SU-DHL-6 (cell line): Measurements from ENCODE around the gene MORN5.

Source experiments
- H2AFZ ChIP-seq: fragments of 200-600 bp; sonication (generic); 2 replicates; pipeline ENCODE4 v1.6.1; 2014; ENCODE audit warnings: low read depth, mild to moderate bottlenecking, moderate library complexity, mixed read lengths, antibody characterized with exemption, low read length; ENCODE audit not compliant: severe bottlenecking
- H3F3A ChIP-seq: fragments of 200-600 bp; shearing (Covaris generic); 2 replicates; pipeline ENCODE4 v1.6.0; 2016; ENCODE audit warnings: antibody characterized with exemption, mild to moderate bottlenecking; ENCODE audit not compliant: insufficient read depth
- H3K27ac ChIP-seq: fragments of 200-600 bp; sonication (generic); 2 replicates; pipeline ENCODE4 v1.5.1; 2016; ENCODE audit warnings: low read depth, mild to moderate bottlenecking, low read length, moderate library complexity, mixed read lengths
- H3K27me3 ChIP-seq: fragments of 200-600 bp; sonication (generic), shearing (Covaris generic); 2 replicates; pipeline ENCODE4 v1.6.0; 2014; ENCODE audit warnings: mild to moderate bottlenecking, low read length
- H3K36me3 ChIP-seq: fragments of 200-600 bp; sonication (generic); 2 replicates; pipeline ENCODE4 v1.6.1; 2014; ENCODE audit warnings: mild to moderate bottlenecking, low read length, mixed read lengths
- H3K4me2 ChIP-seq: fragments of 300-600, 200-600 bp; shearing (Covaris generic), sonication (generic); 2 replicates; pipeline ENCODE4 v1.6.0; 2014; ENCODE audit warnings: low read length, low read depth, mild to moderate bottlenecking; ENCODE audit not compliant: poor library complexity, severe bottlenecking
- H3K4me3 ChIP-seq: fragments of 200-600 bp; sonication (generic); 2 replicates; pipeline ENCODE4 v1.5.1; 2014; ENCODE audit warnings: antibody characterized with exemption, low read length, mild to moderate bottlenecking, mixed read lengths; ENCODE audit not compliant: insufficient read depth, poor library complexity, severe bottlenecking
- H3K79me2 ChIP-seq: fragments of 200-600 bp; sonication (generic); 2 replicates; pipeline ENCODE4 v1.6.1; 2014; ENCODE audit warnings: mild to moderate bottlenecking, low read length, moderate library complexity; ENCODE audit not compliant: insufficient read depth
- H3K9ac ChIP-seq: fragments of 200-600 bp; sonication (generic); 2 replicates; pipeline ENCODE4 v1.7.0; 2014; ENCODE audit warnings: mild to moderate bottlenecking, low read length
- H3K9me2 ChIP-seq: fragments of 200-600 bp; sonication (generic); replicated peaks from 2 replicates; pipeline ENCODE4 v1.6.1; 2014; ENCODE audit warnings: low read length; ENCODE audit not compliant: insufficient read depth
- H3K9me3 ChIP-seq: fragments of 200-600 bp; sonication (generic); 2 replicates; pipeline ENCODE4 v1.6.1; 2014; ENCODE audit warnings: low read length, mixed read lengths; ENCODE audit not compliant: insufficient read depth
- H4K20me1 ChIP-seq: fragments of 200-600 bp; sonication (generic); 2 replicates; pipeline ENCODE4 v1.6.1; 2014; ENCODE audit warnings: low read depth, mild to moderate bottlenecking, antibody characterized with exemption, low read length, moderate library complexity, mixed read lengths
- EZH2phosphoT487 ChIP-seq: fragments of 200-600 bp; sonication (generic), shearing (Covaris generic); conservative IDR thresholded peaks from 2 replicates; pipeline ENCODE4 v1.6.1; 2018; ENCODE audit warnings: mild to moderate bottlenecking, antibody characterized with exemption, low read length, moderate library complexity, mixed read lengths
- TF ChIP-seq, protein P1 (sequence below): fragments of 200-600 bp; sonication (generic); IDR thresholded peaks from one replicate; pipeline ENCODE4 v1.5.1; 2017; ENCODE audit warnings: antibody characterized with exemption, mild to moderate bottlenecking, low read length, moderate library complexity; ENCODE audit not compliant: insufficient read depth, poor library complexity, severe bottlenecking

The MORN5 gene

DNA sequence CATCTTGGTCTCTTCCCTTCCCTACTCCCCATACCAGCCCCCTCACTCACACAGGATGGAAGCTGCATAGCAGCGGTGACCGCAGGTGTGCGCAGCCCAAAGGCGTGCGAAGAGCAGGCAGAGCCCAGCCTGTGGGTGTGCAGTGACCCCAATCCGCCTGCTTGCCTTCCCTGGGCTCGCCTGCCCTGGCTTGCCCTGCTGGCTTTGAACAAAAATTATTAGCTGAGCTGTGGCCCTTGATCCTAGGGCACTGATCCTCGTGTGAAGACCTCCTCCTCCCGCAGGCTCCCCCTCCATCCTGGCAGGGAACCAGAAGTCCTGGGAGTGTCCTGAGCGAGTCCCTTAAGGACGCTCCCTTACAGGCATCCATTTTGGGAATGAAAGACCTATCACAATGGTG, 31.9 kb downstream of the MORN5 start:
- Histone ChIP-seq H3K9me2 (no peaks in the 10 kb centered on the region), H3K9ac (no peak overlapping the region), H2AFZ (no peak overlapping the region), H3F3A (no peaks in the 10 kb centered on the region), H3K27me3 (no peaks in the 10 kb centered on the region), H4K20me1 (no peaks in the 10 kb centered on the region), H3K27ac (no peak overlapping the region), H3K36me3 (no peaks in the 10 kb centered on the region), H3K79me2 (no peaks in the 10 kb centered on the region), H3K4me3 (no peak overlapping the region), H3K4me2 (no peak overlapping the region), H3K9me3 (no peaks in the 10 kb centered on the region)
- TF ChIP-seq, protein P1, sequence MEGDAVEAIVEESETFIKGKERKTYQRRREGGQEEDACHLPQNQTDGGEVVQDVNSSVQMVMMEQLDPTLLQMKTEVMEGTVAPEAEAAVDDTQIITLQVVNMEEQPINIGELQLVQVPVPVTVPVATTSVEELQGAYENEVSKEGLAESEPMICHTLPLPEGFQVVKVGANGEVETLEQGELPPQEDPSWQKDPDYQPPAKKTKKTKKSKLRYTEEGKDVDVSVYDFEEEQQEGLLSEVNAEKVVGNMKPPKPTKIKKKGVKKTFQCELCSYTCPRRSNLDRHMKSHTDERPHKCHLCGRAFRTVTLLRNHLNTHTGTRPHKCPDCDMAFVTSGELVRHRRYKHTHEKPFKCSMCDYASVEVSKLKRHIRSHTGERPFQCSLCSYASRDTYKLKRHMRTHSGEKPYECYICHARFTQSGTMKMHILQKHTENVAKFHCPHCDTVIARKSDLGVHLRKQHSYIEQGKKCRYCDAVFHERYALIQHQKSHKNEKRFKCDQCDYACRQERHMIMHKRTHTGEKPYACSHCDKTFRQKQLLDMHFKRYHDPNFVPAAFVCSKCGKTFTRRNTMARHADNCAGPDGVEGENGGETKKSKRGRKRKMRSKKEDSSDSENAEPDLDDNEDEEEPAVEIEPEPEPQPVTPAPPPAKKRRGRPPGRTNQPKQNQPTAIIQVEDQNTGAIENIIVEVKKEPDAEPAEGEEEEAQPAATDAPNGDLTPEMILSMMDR: no peak
- no peak for TF ChIP-seq EZH2phosphoT487

DNA sequence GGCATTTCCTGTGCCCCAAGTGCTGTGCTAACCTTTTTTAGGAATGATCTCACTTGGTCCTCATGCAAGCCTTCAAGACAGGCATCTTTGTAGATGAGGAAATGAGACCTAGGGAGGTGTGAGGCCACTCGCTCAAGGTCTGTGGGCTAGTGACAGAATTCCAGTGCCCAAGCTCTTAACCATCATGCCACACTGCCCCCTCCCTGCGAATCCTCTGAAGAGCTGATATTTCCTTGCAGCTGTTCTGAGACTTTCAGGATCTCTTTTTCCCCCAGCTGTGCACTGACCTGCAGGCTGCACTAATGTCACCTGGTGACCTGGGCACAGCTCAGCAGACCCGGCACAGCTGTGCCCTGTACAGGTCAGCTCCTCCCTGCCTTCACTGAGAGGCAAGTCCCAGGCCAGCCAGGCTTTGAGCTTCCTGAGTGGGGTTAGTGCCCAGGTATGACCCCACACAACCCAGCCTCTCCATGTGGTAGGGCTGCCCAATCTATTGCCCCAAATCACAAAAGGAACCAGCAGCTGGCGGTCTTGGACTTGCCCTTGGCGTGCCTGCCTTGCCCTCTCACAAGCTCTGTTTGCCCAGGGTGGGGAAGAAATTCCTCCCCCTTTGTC, 32.7 kb downstream of the MORN5 start:
- H3K79me2 ChIP-seq: no peaks in the 10 kb centered on the region
- no peak overlapping the region for H3K9ac ChIP-seq
- H4K20me1 ChIP-seq: no peaks in the 10 kb centered on the region
- no peak overlapping the region for H3K4me2 ChIP-seq
- no peaks in the 10 kb centered on the region for H3K36me3 ChIP-seq
- no peaks in the 10 kb centered on the region for H3K27me3 ChIP-seq
- no peaks in the 10 kb centered on the region for H3K9me2 ChIP-seq
- H3K9me3 ChIP-seq: no peaks in the 10 kb centered on the region
- no peak overlapping the region for H3K27ac ChIP-seq
- H2AFZ ChIP-seq: no peak overlapping the region
- H3F3A ChIP-seq: no peaks in the 10 kb centered on the region
- H3K4me3 ChIP-seq: no peak overlapping the region
- TF ChIP-seq, protein P1: no peak
- TF ChIP-seq EZH2phosphoT487: no peak

DNA sequence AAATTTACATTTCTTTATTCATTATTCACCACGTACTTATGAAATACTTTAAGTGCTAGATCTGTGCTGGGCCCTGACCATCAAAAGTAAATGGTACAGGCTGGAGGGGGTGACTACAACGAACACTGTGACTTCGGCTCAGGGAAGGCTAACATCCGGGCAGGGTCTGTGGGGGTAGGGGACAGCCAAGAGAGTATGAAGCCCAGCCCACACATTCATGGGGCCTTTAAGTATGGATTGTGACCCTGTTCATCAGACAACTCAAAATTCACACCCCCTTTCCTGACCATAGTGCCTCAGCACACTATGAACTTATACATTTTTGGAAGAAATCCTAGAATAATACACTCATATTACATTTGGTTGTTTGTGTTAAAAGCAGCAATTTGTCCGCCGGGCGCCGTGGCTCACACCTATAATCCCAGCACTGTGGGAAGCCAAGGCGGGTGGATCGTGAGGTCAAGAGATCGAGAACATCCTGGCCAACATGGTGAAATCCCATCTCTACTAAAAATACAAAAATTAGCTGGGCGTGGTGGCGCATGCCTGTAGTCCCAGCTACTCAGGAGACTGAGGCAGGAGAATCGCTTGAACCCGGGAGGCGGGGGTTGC, 33.3 kb downstream of the MORN5 start:
- TF ChIP-seq, protein P1: no peak
- TF ChIP-seq EZH2phosphoT487: no peak
- Histone ChIP-seq H3K79me2 (no peaks in the 10 kb centered on the region), H3F3A (no peaks in the 10 kb centered on the region)

More for the DNA sequence above, 33.3 kb downstream of the MORN5 start:
- no peak overlapping the region for H3K27ac ChIP-seq
- H4K20me1 ChIP-seq: no peaks in the 10 kb centered on the region
- H3K36me3 ChIP-seq: no peaks in the 10 kb centered on the region
- no peak overlapping the region for H3K9ac ChIP-seq
- no peak overlapping the region for H2AFZ ChIP-seq
- no peaks in the 10 kb centered on the region for H3K9me3 ChIP-seq
- H3K4me2 ChIP-seq: no peak overlapping the region
- no peak overlapping the region for H3K4me3 ChIP-seq
- H3K27me3 ChIP-seq: no peaks in the 10 kb centered on the region
- no peaks in the 10 kb centered on the region for H3K9me2 ChIP-seq
